ENCODE data around the gene NOL12. TPM values are rescaled to one million over a fixed set of nuclear protein-coding genes. Genes with fewer than 3 reads are reported as not detected.
A peak's percentile ranks its signal among the peaks of the same experiment; 100 is the strongest.

The NOL12 gene
- total RNA-seq, 2 donors from 2014 or later = 25.2 to 48.4 TPM

DNA sequence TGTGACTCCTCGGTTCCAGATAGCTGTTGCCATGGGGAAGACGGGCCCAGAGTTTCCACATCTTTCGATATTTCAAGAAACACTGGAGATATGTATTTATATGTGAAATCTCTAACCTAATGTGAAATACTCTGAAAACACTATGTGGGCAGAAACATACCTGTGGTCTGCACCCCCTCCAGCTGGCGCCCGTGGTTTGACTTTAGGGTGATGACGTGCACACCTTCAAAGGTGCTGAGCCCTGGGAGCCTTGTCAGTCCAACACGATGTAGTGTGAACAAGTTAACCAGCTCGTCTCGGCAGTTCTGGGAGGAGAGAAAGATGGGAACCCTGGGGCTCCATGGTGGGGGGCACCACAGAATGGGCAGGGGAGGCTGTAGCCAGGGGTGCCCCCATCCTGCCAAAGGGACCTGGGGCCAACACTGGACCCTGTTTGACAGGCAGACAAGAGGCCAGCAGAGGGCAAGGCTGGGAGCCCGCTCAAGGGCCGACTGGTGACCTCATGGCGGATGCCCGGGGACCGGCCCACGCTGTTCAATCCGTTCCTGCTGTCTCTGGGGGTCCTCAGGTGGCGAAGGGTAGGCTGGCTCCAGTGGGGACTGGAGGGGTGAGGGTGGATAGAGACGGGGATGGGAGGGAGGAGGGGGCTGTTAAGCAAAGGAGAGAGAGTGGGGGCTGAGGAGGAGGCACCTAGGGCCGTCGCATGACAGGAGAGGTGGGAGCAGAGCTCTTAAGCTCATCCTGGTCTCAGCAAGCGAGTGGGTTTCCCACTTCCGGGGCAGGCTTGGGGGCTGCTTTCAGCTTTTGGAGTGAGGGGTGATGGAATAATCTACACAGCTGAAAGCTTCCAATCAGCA, 54.5 kb downstream of the NOL12 start:
- DNase-seq = peak; percentile 16
- no peaks in the 10 kb centered on the region for H3K27me3 ChIP-seq
- H3K4me1 ChIP-seq = peaks cover 6% of the 10 kb centered on the region
- H3K36me3 ChIP-seq = no peaks in the 10 kb centered on the region
- no peak for TF ChIP-seq CTCF (IDR thresholded peaks at IDR 0.05)
- H3K9ac ChIP-seq (ENCODE audit: low read depth in 2 of 2, low read length in 2 of 2) = peak overlapping the region; percentile 36 to 47
- intact Hi-C loops (cut with DNase I) = no loop called here
- H3K9me3 ChIP-seq = no peaks in the 10 kb centered on the region
- no peak overlapping the region for H3K4me3 ChIP-seq
- peak overlapping the region; percentile 8 for H3K27ac ChIP-seq

- peak; percentile 72 for DNase-seq
- Histone ChIP-seq H3K27ac (peak overlapping the region; percentile 8), H3K4me1 (peaks cover 6% of the 10 kb centered on the region), H3K4me3 (no peak overlapping the region), H3K9me3 (no peaks in the 10 kb centered on the region), H3K36me3 (no peaks in the 10 kb centered on the region), H3K27me3 (no peaks in the 10 kb centered on the region), H3K9ac (ENCODE audit: low read depth in 2 of 2, low read length in 2 of 2) (peak overlapping the region in 1 of 2 donors; percentile 36)
- TF ChIP-seq CTCF (IDR thresholded peaks at IDR 0.05) = no peak
- intact Hi-C loops (cut with DNase I) = no loop called here
These were observed 55.2 kb downstream of the NOL12 start for GRCh38 chr22:37741312-37741795.

DNA sequence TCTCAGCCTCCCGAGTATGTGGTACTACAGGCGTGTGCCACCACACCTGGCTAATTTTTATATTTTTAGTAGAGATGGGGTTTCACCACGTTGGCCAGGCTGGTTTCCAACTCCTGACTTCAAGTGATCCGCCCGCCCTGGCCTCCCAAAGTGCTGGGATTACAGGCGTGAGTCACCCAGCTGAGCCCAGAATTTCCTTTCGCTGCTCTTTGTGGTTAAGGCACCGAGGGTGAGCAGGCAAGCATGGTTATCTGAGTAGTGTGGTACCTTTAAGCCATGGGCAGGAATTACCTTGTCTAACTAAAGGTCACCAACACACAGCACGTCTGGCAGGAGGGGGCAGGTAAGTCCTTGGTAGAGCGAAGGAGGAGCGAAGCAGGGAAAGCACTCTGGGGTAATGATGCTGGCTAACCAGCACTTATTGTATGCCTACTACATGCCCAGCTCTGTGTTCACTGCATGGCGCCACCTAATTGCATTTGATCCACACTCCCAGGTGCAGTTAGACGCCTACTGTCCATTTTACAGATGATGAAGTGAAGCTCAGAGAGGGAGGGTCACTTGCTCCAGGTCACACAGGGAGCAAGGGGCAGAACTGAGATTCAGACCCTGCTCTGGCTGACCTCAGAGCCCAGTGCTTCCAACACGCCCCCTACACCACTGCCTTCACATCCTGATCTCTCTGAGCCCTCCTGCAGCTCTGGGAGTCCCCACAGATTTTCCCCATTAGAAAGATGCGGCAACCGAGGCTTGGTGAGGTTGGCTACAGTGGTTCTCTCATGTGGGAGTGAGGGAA, 56.4 kb downstream of the NOL12 start:
- Histone ChIP-seq H3K4me3 (no peak overlapping the region), H3K27me3 (no peaks in the 10 kb centered on the region), H3K27ac (peak overlapping the region; percentile 44), H3K9me3 (no peaks in the 10 kb centered on the region), H3K4me1 (peaks cover 10% of the 10 kb centered on the region), H3K9ac (ENCODE audit: low read depth in 2 of 2, low read length in 2 of 2) (peak overlapping the region in 1 of 2 donors; percentile 6), H3K36me3 (no peaks in the 10 kb centered on the region)
- intact Hi-C loops (cut with DNase I) = no loop called here
- DNase-seq = no peak
- no peak for TF ChIP-seq CTCF (IDR thresholded peaks at IDR 0.05)

Other genes starting within 250 kb of the NOL12 start
- 10 to 100 TPM in 1 of 2 donors, 1 to 10 TPM in 1; 6.5 to 10.7 TPM for gene MFNG, start 200.0 kb upstream of the NOL12 start, total RNA-seq
- 10 to 100 TPM; 59.3 to 60.5 TPM for gene CARD10, start 166.9 kb upstream of the NOL12 start, total RNA-seq
- 10 to 100 TPM; 66.1 to 97.0 TPM for gene CDC42EP1, start 125.9 kb upstream of the NOL12 start, total RNA-seq
- gene LGALS2, start 106.3 kb upstream of the NOL12 start, total RNA-seq = 100 to 1,000 TPM; 118 to 160 TPM
- gene GGA1, start 77.5 kb upstream of the NOL12 start, total RNA-seq = 10 to 100 TPM; 45.7 to 90.2 TPM
- gene SH3BP1, start 46.7 kb upstream of the NOL12 start, total RNA-seq = 100 to 1,000 TPM in 1 of 2 donors, 10 to 100 TPM in 1; 91.8 to 125 TPM
- gene PDXP, start 27.6 kb upstream of the NOL12 start, total RNA-seq = 10 to 100 TPM; 24.5 to 34.0 TPM
- 100 to 1,000 TPM in 1 of 2 donors, 10 to 100 TPM in 1; 83.3 to 222 TPM for gene LGALS1, start 10.7 kb upstream of the NOL12 start, total RNA-seq
- 10 to 100 TPM; 69.5 to 75.7 TPM for gene TRIOBP, start 10.7 kb downstream of the NOL12 start, total RNA-seq
- 10 to 100 TPM; 13.0 to 23.5 TPM for gene GCAT, start 121.6 kb downstream of the NOL12 start, total RNA-seq
- gene GALR3, start 137.0 kb downstream of the NOL12 start, total RNA-seq = under 1 TPM in 1 of 2 donors, not detected in 1; 0.74 TPM
- 10 to 100 TPM; 27.1 to 34.2 TPM for gene ANKRD54, start 158.0 kb downstream of the NOL12 start, total RNA-seq
- 100 to 1,000 TPM; 358 to 451 TPM for gene EIF3L, start 163.1 kb downstream of the NOL12 start, total RNA-seq
- 10 to 100 TPM; 27.3 TPM for gene MICALL1, start 220.0 kb downstream of the NOL12 start, total RNA-seq